ENCODE results near the gene PTOV1.

Gene PTOV1

GRCh38 chr19:49850487-49851342 lies at the start of gene PTOV1:
PTOV1 (plus strand) TSS chr19:49851159.
- DNase-seq: peak; percentile 82

- no peak for DNase-seq
Observed at GRCh38 chr19:49801401-49801888, 49.5 kb upstream of the PTOV1 start.

DNA sequence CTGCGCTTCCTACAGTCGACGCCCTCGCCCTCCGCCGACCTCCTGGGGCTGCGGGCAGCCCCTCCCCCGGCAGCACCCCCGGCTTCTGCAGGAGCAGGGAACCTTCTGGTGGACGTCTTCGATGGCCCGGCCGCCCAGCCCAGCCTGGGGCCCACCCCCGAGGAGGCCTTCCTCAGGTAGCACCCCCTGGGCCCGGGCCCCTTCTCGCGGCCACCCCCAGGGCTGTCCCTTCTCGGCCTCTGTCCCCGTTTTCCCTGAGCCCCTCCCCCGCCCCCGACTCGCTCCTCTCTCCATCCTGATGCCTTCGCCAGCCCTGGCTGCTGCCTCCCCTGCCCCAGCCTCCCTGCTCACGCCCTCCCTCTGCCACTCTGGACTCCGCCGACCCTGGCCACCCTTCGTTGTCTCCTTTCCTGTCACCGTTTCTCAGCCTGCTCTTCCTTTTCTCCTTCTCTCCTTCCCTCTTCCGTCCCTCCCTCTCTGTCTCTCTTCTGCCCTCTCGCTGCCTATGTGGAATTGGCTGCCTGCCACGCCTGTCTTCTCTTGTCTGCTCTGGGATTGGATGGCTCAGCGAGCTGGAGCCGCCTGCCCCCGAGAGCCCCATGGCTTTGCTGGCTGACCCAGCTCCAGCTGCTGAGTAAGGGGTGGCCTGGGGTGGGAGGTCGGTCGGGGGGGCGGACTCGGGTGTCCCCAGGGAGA lies 48.8 kb upstream of the PTOV1 start:
- DNase-seq: no peak

GRCh38 chr19:49802836-49803528 lies 48.0 kb upstream of the PTOV1 start:
- DNase-seq: no peak

DNA sequence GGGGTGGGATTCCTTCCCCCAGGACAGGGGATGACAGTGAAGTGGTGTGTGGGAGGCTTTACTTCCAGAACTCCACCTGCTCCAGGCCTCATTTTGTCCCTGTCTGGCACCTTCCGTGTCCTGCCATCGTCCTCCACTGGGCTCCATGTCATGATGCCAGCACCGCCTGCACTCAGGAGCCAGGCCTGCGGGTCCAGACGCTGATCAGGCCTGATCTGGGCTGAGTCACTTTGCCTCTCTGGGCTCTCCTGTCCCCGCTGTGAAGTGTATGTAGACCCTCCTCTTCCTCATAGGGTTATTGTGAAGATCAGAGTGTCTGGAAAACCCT lies 47.5 kb upstream of the PTOV1 start:
- DNase-seq: no peak

GRCh38 chr19:49805822-49806619 lies 44.9 kb upstream of the PTOV1 start:
- DNase-seq: no peak

DNA sequence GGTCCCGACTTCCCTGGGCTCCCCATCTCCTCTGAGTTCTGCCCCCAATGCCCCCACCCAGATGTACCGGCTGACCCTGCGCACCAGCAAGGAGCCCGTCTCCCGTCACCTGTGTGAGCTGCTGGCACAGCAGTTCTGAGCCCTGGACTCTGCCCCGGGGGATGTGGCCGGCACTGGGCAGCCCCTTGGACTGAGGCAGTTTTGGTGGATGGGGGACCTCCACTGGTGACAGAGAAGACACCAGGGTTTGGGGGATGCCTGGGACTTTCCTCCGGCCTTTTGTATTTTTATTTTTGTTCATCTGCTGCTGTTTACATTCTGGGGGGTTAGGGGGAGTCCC lies 44.4 kb upstream of the PTOV1 start:
- no peak for DNase-seq

GRCh38 chr19:49807058-49807903 lies 43.7 kb upstream of the PTOV1 start:
- no peak for DNase-seq

- no peak for DNase-seq
Observed at GRCh38 chr19:49807904-49808675, 42.9 kb upstream of the PTOV1 start.

DNA sequence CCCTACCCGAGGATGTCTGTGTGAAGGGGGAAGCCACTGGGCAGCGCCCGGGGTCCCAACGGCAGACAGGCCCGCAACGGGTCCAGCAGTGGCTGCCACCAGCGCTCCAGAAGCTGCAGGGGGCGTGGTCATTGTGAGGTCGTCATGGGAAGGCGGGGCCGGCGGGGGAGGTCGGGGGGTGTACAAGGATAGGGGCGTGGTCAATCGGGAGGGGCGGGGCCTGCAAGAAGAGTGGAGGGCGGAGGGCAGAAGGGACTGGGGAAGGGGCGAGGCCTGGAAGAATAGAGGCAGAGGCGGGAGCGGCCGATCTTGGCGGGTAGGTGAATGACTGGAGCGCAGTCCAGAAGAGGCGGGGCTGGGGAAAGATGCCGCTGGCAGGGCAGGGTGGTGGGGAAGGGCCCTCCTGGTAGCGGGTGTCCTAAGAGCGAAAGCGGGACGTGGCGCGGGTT lies 42.2 kb upstream of the PTOV1 start:
- DNase-seq: peak; percentile 75

- DNase-seq: peak; percentile 12
Observed at GRCh38 chr19:49809160-49809940, 41.6 kb upstream of the PTOV1 start.

DNA sequence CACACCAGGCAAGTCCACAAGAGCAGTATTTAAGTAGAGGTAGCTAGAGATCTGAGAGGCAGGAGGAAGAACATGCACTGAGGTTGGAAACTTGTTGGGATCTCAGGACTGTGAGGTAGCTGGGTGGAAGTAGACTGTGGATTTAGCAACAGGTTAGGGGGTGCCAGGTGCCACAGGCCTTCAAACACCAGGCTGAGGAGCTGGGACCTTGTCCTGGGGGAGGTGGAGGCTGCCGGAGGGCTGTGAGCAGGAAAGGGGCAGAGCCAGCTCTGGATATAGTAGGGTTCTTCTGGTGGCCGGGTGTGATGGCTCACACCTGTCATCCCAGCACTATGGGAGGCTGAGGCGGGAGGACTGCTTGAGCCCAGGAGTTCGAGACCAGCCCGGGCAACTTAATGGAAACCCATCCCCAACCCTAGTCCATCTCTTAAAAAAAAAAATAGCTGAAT lies 41.0 kb upstream of the PTOV1 start:
- DNase-seq: no peak

GRCh38 chr19:49811328-49811727 lies 39.6 kb upstream of the PTOV1 start:
- DNase-seq: no peak

- no peak for DNase-seq
Observed at GRCh38 chr19:49812452-49812996, 38.4 kb upstream of the PTOV1 start.

DNA sequence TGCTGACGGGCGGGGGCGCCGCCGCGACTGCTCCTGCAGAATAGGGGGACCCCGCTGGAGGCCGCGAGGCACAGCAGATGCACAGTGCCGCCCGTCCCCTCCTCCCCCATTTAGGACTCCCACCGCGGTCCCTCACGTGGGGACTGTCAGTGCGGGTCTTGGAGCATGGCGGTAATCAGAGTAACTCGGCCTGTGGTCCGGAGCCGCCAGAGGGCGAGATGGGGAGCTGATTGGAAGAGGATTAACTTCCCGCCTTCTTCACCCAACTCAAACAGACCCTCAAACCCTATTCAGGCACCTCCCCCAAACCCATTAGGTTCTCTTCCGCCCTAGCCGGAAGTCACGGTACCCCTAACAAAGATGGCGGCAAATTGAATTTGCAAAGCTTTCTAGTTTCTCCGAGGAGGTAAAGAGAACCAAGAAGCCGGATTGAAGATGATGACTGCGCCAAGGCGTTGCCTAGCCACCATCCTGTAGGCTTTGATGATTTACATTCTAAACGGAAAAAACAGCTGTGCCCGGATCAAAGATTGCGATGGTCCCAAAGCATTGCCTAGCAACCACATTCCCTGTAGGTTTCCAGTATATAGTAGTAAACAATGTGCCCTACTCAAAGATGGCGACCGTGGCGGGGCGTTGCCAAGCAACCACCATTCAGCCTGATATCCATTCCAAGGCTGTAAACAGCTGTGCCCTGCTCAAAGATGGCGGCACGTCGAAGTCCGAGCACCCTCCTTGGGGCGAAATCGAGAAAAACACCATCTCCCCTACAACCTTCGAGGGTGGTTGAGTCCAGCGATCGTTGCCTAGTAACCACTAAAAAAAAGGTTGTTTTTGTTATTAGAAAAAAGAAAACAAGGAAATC lies 37.7 kb upstream of the PTOV1 start, which contains the start of gene FUZ:
TSS of gene FUZ (minus strand) at position 296 of the 865 bp plus-strand sequence. CDS start at position 110, 186 bp downstream.
- DNase-seq: peak; percentile 96

DNA sequence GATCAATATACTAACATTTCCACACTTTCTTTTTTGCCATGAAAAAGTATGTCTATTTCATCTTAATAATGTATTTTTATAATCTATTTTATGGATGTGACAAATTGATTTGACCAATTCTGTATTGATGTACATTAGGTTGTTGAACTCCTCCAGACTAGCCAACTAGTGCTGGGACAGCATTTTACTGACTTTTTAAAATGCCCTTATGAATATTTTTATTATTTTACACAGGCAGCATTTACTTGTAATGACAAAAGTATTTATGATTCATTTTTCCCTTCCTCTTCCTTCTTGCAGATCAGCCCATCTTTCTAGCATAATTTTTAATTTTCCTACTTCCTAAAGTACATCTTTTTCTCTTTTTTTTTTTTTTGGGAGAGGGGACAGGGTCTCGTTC lies 36.9 kb upstream of the PTOV1 start:
- no peak for DNase-seq

GRCh38 chr19:49816590-49816989 lies 34.4 kb upstream of the PTOV1 start:
- DNase-seq: no peak

GRCh38 chr19:49817964-49818648 lies 32.9 kb upstream of the PTOV1 start, which contains the start of gene MED25:
MED25 (plus strand) TSS chr19:49818289; CDS start chr19:49818342, 53 bp downstream.
- DNase-seq: peak; percentile 75

Data from NCI-H526 treated with DMSO at 0.1 percent for 48 hours (cell line).